OCI-M2 (cell line): ENCODE measurements around the gene RASA1.
"Not testable (repeated sequence)": the region's sequence is repeated elsewhere in the genome, so short reads cannot be mapped to it uniquely, and the experiment has no call there.

Source experiments
- DNase-seq: peaks from one replicate; lab custom pipeline; 2025; ENCODE audit not compliant: unreplicated experiment; lab: John Stamatoyannopoulos, UW

The RASA1 gene

DNA sequence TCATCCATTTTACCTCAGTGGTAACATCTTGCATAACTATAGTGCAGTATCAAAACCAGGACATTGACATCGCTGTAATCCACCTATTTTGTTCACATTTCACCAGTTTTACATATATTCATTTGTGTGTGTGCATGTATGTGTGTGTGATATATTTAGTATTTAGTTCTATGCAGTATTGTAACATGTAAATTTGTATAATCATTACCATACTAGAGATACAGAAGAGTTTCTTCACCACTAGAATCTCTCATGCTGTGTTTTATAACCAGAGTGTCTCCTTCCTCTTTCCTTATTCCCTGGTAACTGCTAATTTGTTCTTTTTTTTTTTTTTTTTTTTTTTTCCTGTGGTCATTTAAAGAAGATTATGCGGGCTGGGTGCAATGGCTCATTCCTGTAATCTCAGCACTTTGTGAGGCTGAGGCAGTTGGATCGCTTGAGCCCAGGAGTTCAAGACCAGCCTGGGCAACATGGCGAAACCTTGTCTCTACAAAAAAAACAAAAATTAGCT lies 11.0 kb downstream of the RASA1 start:
- DNase-seq, result no peak

DNA sequence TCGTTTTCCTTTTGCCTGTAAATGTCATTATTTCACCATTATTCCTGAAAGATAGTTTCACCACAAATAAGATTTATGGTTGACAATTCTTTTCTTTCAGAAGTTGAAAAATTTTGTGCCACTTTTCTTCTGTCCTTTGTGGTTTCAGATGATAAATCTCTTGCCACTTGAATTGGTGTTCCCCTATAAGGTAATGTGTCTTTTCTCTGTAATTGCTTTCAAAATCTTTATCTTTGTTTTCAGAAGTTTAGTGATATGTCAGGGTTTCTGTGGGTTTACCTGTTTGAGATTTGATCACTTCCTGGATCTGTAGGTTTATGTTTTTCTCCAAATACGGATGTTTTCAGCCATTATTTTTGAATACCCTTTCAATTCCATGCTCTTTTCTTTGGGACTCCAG lies 14.6 kb downstream of the RASA1 start:
- no peak for DNase-seq

DNA sequence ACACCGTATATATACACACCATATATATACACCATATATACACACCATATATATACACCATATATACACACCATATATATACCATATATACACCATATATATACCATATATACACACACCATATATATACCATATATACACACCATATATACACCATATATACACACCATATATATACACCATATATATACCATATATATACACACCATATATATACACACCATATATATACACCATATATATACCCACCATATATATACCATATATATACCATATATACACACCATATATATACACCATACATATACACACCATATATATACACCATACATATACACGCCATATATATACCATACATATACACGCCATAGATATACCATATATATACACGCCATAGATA lies 19.6 kb downstream of the RASA1 start:
- not testable (repeated sequence) for DNase-seq

DNA sequence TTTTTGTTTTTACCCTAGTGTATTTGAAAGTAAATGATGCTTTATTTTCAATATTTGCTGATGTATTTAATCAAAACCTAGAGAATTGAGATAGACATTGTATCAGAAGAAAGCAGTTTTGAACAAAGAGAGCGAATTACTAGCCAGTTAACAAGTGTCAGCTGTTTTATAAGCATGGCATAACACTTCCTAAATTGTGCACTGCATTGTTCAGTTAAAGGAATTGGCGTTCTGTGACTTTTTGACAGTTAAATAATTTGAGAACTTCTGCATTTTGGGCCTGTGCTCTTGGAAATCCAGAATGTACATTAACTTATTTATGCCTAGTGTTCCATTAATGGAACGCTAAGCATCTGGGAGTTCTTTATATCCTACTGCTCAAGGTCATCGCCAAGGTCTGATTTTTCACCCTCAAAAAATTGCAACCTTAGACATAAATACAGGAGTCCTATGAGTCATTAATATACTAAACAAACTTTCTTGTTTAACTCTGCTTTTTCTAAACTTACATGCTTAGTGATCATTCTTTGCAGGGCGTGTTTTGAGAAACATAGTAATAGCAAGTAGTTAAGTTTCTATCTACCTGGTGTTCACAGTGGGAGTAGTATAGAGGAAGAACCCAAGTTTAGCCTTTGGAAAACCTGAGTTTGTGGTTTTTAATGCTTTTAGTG lies 31.1 kb downstream of the RASA1 start:
- no peak for DNase-seq

DNA sequence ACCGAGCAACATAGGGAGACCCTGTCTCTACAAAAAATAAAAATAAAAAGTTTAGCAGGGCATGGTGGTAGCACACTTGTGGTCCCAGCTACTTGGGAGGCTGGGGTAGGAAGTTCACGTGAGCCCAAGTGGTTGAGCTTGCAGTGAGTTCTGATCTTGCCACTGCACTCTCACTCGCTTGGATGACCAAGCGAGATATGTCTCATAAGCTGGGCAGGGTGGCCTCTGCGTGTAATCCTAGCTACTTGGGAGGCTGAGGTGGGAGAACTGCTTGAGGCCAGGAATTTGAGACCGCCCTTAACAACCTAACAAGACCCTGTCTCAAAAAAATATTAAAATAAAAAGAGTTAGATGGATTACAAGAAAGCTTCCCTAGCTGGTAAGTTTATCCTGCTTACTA lies 32.5 kb downstream of the RASA1 start:
- no peak for DNase-seq

DNA sequence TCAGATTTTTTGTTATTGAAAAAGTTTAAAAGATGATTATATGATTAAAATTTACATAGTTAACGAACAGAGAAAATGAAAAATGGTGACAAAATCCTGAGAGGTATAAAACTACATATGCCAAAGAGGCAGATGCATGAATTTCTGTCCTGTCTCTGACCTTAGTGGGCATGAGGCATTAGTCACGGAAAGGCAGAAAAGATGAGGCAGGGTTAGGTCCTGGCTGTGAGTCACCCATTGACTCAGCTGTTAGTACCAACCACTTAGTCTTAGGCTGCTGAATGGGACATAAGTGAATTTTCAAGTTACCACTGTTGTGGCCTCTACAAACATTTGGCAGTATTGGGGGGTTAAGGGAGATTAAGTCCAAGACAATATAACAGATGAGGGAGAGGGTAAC lies 33.1 kb downstream of the RASA1 start:
- DNase-seq, result no peak

DNA sequence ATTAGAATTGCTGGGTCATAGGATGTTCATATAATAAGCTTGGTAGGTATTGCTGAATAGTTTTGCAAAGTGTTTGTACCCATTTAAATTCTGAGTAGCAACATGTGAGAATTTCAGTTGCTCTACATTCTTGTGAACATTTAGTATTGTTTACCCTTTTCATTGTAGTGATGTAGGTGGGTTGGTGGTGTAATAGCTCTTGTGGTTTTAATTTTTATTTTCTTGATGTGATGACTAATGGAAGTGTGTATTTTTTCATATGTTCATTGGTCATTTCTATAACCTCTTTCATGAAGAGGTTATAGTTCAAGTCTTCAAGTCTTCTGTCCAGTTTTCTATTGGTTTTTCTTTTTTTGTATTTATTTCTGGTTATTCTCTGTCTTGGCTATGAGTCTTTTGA lies 34.4 kb downstream of the RASA1 start:
- DNase-seq, result no peak

DNA sequence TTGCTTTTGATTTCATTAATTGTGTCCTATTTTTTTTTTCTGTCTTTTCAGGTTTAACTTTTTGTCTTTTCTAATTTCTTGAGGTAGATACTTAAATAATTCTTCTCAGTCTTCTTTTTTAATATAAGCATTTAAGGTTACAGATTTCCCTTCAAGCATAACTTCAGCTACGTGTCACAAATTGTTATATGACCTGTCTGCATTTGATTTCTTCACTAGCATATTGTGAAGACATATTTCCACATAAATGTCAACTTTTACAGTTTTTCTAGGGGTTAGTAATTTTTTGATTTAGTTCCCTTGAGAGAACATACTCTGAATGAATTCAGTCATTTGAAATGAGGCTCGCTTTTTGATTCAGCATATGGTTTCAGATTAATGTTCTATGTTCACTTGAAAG lies 35.6 kb downstream of the RASA1 start:
- no peak for DNase-seq

DNA sequence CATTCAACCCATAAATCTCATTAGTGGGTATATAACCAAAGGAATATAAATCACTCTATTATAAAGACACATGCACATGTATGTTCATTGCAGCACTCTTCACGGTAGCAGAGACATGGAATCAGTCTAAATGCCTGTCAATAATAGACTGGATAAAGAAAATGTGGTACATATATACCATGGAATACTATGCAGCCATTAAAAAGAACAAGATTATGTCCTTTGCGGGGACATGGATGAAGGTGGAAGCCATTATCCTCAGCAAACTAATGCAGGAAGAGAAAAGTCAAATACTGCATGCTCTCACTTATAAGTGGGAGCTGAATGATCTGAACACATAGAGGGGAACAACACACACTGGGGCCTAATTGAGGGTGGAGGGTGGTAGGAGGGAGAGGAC lies 38.4 kb downstream of the RASA1 start:
- DNase-seq, result not testable (repeated sequence)

DNA sequence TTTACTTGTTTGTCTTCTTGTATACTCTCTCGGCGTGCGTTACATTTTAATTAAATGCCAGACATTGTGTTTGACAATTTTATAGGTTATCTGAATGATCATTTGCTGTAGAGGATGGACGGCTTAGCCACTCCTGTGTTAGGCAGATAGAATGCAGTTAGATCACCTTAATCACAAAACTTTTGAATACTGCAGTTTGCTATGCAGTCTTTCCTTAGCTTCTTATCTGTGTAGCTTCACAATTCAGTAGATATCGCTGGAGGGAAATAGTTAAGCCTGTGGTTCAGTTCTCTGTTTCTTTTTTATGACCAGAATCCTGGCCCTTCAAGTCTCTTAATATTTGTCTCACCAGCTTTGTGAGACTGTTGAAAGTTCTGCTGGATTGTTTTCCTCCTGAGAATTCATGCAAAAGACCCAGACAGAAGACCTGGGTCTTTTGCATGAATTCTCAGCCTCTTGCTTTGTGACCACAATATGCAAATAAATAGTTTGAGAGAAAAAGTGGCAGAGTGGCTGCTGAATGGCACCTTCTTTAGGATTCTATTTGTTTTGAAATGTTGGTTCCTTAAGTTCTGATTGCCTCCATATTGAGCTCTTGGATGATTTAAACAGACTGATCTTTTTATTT lies 40.2 kb downstream of the RASA1 start:
- no peak for DNase-seq

DNA sequence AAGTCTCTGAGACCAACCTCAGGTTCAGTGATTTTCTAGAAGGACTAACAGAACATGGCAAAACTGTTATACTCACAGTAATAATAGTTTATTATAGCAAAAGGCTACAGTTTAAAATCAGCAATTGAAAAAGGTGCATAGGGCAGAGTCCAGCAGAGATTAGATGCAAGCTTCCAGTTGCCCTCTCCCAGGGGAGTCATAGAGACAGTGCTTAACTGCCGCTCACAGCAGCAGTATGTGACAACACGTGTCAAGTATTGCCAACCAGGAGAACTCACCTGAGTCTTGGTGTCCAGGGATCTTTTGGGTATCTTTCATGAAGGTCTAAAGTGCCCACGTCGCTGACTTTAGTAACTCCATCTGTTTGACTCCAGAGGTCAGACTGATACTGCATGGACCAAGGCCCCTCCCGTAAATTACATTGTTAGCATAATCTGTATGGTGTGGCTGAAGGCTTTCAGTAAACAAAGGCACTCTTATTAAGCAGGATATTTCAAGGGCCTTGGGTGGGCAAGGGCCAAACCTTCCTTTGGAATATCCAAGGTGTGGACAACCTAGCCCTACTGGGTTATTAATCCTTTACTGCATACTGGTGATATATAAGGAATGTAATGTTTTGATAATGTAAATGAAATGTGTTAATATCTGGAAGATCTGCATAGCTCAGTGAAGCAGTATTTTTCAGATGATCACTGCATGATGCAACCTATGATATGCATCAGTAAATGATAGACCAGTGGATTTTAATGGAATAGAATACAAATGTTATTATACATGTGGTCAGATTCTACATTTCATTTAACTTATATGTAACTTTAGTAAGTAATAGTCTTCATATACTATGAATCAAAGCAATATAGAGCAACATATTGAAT lies 44.0 kb downstream of the RASA1 start:
- DNase-seq, result no peak

DNA sequence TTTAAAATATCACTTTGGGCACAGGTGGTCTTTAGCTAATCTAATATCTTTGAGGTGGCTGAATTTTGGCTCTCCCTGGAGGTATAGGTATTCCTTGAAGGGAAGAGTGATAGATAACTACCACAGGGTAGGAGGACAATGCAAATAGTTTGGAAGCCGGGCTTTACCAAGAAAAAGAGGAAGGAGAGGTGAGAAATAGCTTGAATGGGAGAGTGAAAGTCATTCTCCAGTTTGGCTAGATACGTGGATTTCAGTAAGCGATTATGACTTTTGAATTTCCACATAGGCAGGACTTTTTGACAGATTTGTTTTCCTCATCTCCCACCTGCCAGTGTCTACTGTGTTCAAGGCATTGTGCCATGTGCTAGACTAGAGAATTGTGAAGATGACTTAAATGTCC lies 45.5 kb downstream of the RASA1 start:
- no peak for DNase-seq

DNA sequence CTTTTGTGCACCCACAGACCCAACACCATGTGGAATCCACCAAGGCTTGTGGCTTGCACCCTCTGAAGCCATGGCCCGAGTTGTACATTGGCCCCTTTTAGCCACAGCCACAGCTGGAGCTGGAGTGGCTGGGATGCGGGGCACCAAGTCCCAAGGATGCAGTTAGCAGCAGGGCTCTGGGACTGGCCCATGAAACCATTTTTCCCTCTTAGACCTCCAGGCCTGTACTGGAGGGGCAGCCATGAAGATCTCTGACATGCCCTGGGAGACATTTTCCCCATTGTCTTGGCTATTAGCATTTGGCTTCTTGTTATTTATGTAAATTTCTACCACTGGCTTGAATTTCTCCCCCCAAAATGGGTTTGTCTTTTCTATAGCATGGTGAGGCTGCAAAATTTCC lies 51.8 kb downstream of the RASA1 start:
- no peak for DNase-seq

DNA sequence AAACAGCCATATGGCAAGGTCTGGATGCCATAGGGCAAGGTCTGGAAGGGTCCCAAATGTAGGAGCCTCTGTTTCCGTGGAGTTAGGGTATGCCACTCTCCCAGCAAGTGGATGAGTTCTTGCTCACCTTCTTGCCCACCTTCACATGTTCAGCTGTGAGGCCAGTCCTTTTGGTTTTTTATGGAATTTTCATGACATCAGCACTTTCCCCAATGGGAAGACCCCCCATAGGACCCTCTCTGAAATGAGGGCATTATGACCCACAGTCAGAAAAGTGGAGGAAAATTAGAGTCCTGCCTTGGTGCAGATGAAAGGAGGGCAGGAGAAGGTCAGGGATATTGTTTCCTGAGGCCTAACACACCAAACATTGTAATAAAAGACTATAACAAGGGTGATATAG lies 53.9 kb downstream of the RASA1 start:
- no peak for DNase-seq

DNA sequence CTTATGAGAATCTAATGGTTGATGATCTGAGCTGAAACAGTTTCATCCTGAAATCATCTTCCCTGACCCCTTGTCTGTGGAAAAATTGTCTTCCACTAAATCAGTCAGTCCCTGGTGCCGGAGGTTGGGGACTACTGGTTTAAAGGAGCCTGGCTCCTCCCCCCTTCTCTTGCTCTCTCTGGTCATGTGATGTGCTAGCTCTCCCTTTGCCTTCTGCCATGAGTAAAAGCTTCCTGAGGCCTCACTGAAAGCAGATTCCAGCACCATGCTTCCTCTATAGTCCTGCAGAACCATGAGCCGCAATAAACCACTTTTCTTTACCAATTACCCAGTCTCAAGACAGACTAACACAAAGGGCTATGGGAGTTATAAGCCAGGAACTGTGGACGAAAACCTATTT lies 54.7 kb downstream of the RASA1 start:
- no peak for DNase-seq

DNA sequence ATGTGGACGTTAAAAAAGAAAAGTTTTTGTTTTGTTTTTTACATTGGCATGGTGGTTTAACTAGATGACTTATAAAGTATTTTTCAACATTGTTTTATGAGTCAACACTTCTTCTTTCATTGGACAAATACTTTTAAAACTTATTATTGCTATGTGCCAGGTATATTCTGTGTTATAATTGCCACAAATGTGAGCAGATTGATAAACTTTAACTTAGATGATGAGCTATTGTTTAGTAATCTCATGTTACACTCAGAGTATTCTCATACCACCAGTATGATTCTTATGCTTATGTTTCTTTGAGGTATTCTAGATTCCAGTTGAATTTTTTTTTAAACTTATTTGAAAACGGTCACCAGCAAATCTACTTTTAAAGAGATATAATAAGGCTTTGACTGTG lies 60.3 kb downstream of the RASA1 start:
- no peak for DNase-seq

DNA sequence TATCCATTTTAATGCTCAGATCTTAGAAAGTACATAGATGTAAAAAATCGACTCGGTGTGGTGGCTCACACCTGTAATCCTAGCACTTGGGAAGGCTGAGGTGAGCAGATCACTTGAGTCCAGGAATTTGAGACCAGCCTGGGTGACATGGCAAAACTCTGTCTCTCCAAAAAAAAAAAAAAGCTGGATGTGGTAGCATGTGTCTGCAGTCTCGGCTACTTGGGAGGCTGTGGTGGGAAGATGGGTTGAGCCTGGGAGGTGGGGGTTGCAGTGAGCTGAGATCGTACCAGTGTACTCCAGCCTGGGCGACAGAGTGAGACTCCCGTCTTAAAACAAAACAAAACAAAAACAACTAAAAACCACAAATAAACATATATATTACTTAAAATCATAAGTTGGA lies 61.4 kb downstream of the RASA1 start:
- no peak for DNase-seq

DNA sequence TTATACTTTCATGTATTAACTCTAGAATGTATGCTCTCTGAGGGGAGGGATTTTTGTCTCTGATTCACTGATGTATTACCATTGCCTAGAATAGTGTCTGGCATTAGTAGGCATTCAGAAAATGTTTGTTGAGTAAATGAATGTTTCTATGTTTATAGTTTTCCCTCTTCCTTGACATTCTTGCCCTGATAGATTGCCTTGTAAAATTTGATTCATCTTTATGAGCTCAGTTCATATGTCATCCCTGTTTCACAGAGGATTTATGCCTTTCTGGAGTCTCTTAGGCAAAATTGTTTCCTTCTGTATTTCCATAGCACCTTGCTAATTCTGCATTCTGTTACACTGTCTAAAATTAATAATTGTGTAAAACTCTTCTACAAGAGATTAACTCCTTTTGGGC lies 72.3 kb downstream of the RASA1 start:
- no peak for DNase-seq

DNA sequence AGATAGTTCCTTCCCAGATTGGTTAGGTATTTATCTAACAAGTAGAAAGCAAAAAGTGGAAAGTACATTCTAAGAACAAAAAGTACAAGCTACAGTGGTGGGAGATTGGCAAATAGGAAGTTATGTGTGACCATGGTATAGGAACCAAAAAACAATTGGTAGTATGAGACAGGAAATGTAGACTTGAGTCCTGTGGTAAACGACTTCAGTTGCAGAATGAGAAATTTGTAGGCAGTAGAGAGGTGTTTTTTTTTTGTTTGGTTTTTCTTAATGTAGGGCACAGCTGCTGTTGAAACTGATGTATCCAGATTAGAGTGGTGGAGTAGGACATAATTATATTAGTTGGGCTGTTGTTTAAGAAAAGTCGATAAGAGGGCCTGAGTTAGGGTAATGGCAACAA lies 73.0 kb downstream of the RASA1 start:
- no peak for DNase-seq

DNA sequence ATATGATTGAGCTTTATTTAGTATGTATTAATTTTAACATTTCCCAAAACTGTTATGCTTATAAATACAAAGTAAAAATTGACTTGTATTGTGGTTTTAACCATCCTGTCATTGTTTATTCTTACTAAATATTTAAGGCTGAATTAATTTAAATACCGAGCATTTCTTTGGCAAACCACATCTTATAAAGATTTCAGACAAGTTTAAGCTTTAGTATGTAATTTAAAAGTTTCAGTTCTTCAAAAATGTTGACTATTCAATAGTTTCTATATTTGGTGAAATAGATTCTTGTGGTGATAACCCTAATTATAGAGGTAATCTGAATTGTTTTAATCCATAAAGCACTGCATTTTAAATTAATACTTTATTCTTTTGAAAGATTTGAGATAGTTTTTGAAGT lies 79.6 kb downstream of the RASA1 start:
- no peak for DNase-seq

DNA sequence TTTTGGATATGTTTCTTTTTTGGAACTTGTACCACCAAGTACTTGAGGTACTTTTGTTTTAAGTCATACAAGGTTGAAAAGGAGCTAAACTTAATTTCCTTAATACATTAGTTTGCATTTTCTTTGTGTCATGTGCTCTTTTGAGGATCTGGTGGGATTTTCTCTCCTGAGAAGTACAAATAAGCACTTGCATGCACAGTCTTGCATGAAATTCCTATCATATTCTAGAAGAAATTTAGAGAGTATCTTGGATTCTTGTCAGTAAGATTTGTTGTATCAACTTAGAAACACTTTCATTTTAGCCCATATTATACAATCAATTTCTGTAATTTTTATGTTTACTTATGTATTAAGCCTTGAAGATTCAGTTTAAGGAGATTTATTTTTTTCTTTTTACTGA lies 80.2 kb downstream of the RASA1 start:
- no peak for DNase-seq

DNA sequence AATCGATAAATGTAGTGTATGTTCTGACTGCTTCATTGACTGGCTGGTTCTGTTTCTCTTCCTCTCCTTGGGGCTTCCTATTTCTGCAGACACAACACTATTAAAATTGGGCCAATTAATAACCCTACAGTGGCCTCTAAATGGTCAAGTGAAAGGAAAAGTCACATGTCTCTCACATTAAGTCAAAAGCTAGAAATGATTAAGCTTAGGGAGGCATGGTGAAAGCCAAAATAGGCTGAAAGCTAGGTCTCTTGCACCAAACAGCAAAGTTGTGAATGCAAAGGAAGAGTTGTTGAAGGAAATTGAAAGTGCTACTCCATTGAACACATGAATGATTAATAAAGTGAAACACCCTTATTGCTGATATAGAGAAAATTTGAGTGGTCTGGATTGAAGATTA lies 86.8 kb downstream of the RASA1 start:
- no peak for DNase-seq
